ENCODE measurements around the gene COL11A1. TPM values are rescaled to one million over a fixed set of nuclear protein-coding genes. Genes with fewer than 3 reads are reported as not detected.
A peak's percentile ranks its signal among the peaks of the same experiment; 100 is the strongest.

Gene COL11A1
- polyA plus RNA-seq, 2 of the 4 experiments (the other 2 are of a cell fraction) = 6.8 to 13.6 TPM

DNA sequence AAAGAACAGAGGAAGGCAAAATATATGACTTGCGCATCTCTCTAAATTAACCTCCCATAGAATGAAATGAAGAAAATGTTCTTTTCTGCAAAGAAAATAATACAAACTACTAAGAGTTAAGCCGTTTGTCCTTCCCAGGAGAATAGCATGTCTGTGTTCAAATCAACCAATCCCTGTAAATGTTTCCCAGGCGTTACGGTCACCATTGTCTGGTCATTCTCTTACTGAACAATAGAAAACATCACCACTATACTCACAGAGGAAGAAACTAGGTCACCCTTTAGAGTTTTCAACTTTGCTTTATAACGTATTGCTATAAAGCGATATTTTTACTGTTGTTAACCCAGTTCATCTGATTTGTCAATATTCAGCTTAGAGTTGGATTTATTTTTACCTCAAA is 34.1 kb downstream of the COL11A1 start:
- no peak for FAIRE-seq
- Histone ChIP-seq H3K4me1 (no peaks in the 10 kb centered on the region), H3K27ac (no peak overlapping the region), H3K4me2 (peak overlapping the region; percentile 12; the same call in 2 of the 3 replicates), H3K4me3 (no peak overlapping the region), H3K9me3 (no peaks in the 10 kb centered on the region)
- DNase-seq (ENCODE audit: low read depth in 1 of 2, low spot score in 1 of 2) = no peak
- 57% methylated on average over 6 of the region's 6 CpGs for WGBS (ENCODE audit: missing lambda C conversion rate)
- no peak for ATAC-seq
- no peak for TF ChIP-seq RNF2 (IDR thresholded peaks at IDR 0.05; ENCODE audit: borderline replicate concordance, low read depth)
- TF ChIP-seq SREBF2 (IDR thresholded peaks at IDR 0.05) = no peak
- TF ChIP-seq TFCP2L1 (CRISPR knock-in tag; IDR thresholded peaks at IDR 0.05) = no peak
- no peak for TF ChIP-seq NPAS2 (CRISPR knock-in tag; IDR thresholded peaks at IDR 0.05; ENCODE audit: borderline replicate concordance)
- no peak for TF ChIP-seq FOSB (CRISPR knock-in tag; IDR thresholded peaks at IDR 0.05)
- no peak for TF ChIP-seq HDAC2 (IDR thresholded peaks at IDR 0.05)
- TF ChIP-seq CBX2 (IDR thresholded peaks at IDR 0.05; ENCODE audit: borderline replicate concordance, low read depth) = no peak
- no peak for TF ChIP-seq MAFK (IDR thresholded peaks at IDR 0.05; ENCODE audit: partially characterized antibody)
- TF ChIP-seq ZC3H11A (IDR thresholded peaks at IDR 0.05) = no peak
- TF ChIP-seq, protein P1, sequence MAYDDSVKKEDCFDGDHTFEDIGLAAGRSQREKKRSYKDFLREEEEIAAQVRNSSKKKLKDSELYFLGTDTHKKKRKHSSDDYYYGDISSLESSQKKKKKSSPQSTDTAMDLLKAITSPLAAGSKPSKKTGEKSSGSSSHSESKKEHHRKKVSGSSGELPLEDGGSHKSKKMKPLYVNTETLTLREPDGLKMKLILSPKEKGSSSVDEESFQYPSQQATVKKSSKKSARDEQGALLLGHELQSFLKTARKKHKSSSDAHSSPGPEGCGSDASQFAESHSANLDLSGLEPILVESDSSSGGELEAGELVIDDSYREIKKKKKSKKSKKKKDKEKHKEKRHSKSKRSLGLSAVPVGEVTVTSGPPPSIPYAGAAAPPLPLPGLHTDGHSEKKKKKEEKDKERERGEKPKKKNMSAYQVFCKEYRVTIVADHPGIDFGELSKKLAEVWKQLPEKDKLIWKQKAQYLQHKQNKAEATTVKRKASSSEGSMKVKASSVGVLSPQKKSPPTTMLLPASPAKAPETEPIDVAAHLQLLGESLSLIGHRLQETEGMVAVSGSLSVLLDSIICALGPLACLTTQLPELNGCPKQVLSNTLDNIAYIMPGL (CRISPR knock-in tag; IDR thresholded peaks at IDR 0.05; ENCODE audit: borderline replicate concordance) = no peak
- no peak for TF ChIP-seq HOXA7 (CRISPR knock-in tag; IDR thresholded peaks at IDR 0.05)
- no peak for TF ChIP-seq HEYL (CRISPR knock-in tag; IDR thresholded peaks at IDR 0.05)
- TF ChIP-seq CHD2 (IDR thresholded peaks at IDR 0.05; ENCODE audit: low read length, partially characterized antibody) = no peak
- POLR2A ChIA-PET = no interaction called here
- CTCF ChIA-PET = no interaction called here

DNA sequence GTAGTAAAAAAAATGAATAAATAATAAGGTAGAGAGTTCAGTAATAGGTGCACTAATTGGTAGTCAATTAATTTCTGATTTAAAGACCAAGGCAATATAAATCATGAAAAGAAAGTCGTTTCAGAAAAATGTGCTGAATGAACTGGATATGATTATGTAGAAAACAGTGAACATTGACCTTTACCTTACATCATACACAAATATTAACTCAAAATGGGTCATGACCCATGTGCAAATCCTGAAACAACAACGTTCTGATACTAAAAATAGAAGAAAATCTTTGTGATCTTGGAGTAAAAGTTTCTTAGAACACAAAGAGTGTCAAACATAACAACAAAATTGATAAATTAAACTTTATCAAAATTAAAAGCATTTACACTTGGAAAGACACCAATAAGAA is 39.1 kb downstream of the COL11A1 start:
- no peaks in the 10 kb centered on the region for H3K4me1 ChIP-seq
- TF ChIP-seq HEYL (CRISPR knock-in tag; IDR thresholded peaks at IDR 0.05) (no peak), RARB (CRISPR knock-in tag; IDR thresholded peaks at IDR 0.05) (no peak), ZNF302 (CRISPR knock-in tag; IDR thresholded peaks at IDR 0.05) (no peak), TP53 (CRISPR knock-in tag; IDR thresholded peaks at IDR 0.05) (no peak), EP300 (IDR thresholded peaks at IDR 0.05) (no peak), FOSL2 (IDR thresholded peaks at IDR 0.05) (no peak), FOSL2 (CRISPR knock-in tag; IDR thresholded peaks at IDR 0.05) (no peak), ZC3H11A (IDR thresholded peaks at IDR 0.05) (no peak), HOXB5 (CRISPR knock-in tag; IDR thresholded peaks at IDR 0.05) (no peak), BHLHE40 (IDR thresholded peaks at IDR 0.05; ENCODE audit: low read depth, low read length) (no peak), GATA3 (IDR thresholded peaks at IDR 0.05; ENCODE audit: borderline replicate concordance) (no peak), JUNB (IDR thresholded peaks at IDR 0.05) (no peak), RFX5 (IDR thresholded peaks at IDR 0.05) (no peak), CBX2 (IDR thresholded peaks at IDR 0.05; ENCODE audit: borderline replicate concordance, low read depth) (no peak), EHMT2 (IDR thresholded peaks at IDR 0.05; ENCODE audit: low read depth) (no peak), SMC3 (IDR thresholded peaks at IDR 0.05) (no peak)
- TF ChIP-seq, protein P2, sequence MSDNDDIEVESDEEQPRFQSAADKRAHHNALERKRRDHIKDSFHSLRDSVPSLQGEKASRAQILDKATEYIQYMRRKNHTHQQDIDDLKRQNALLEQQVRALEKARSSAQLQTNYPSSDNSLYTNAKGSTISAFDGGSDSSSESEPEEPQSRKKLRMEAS (IDR thresholded peaks at IDR 0.05) = no peak
- TF ChIP-seq, protein P3, sequence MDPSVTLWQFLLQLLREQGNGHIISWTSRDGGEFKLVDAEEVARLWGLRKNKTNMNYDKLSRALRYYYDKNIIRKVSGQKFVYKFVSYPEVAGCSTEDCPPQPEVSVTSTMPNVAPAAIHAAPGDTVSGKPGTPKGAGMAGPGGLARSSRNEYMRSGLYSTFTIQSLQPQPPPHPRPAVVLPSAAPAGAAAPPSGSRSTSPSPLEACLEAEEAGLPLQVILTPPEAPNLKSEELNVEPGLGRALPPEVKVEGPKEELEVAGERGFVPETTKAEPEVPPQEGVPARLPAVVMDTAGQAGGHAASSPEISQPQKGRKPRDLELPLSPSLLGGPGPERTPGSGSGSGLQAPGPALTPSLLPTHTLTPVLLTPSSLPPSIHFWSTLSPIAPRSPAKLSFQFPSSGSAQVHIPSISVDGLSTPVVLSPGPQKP (IDR thresholded peaks at IDR 0.05; ENCODE audit: low read depth, low read length) = no peak
- TF ChIP-seq, protein P4, sequence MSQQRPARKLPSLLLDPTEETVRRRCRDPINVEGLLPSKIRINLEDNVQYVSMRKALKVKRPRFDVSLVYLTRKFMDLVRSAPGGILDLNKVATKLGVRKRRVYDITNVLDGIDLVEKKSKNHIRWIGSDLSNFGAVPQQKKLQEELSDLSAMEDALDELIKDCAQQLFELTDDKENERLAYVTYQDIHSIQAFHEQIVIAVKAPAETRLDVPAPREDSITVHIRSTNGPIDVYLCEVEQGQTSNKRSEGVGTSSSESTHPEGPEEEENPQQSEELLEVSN (IDR thresholded peaks at IDR 0.05; ENCODE audit: borderline replicate concordance, low read depth) = no peak
- TF ChIP-seq, protein P1 (CRISPR knock-in tag; IDR thresholded peaks at IDR 0.05; ENCODE audit: borderline replicate concordance) = no peak
- no peaks in the 10 kb centered on the region for H3K9me3 ChIP-seq
- ChIA-PET CTCF (no interaction called here), POLR2A (interaction anchor here (0.6 kb wide), 1 partner anchor 507 kb away, joined by 3 read pairs; no protein-coding TSS in a partner anchor)
- H3K4me3 ChIP-seq = no peak overlapping the region
- FAIRE-seq = no peak
- no peak for DNase-seq (ENCODE audit: low read depth in 1 of 2, low spot score in 1 of 2)
- H3K27ac ChIP-seq = no peak overlapping the region
- 0% methylated on average over 2 of the region's 2 CpGs for whole genome bisulfite sequencing (ENCODE audit: missing lambda C conversion rate)
- ATAC-seq = no peak
- H3K4me2 ChIP-seq = no peak overlapping the region; the same call in 2 of the 3 replicates
